ENCODE measurements around the gene BUB1B. TPM values are rescaled to one million over a fixed set of nuclear protein-coding genes. Genes with fewer than 3 reads are reported as not detected.

Gene BUB1B
- polyA plus RNA-seq, 4 donors: 1.1 to 15.6 (median 5.5) TPM

- H3K27me3 ChIP-seq (ENCODE audit: control insufficient read depth in 3 of 3, insufficient read depth in 3 of 3, low read length in 3 of 3): peaks cover 0 to 17% (median 0%) of the 10 kb centered on the region in 3 donors
- H3K27ac ChIP-seq (ENCODE audit: low read depth in 1 of 3, low read length in 2 of 3): no peak overlapping the region
- H3K4me1 ChIP-seq (ENCODE audit: control insufficient read depth in 3 of 3, insufficient read depth in 2 of 3, low read depth in 1 of 3, low read length in 2 of 3): peaks cover 0 to 16% (median 0%) of the 10 kb centered on the region in 3 donors
- DNase-seq (no peak), FAIRE-seq (no peak)
- peak overlapping the region in 1 of 3 donors; percentile 22 for H3K4me3 ChIP-seq (ENCODE audit: low read depth in 1 of 3, low read length in 3 of 3)
- H3K9me3 ChIP-seq (ENCODE audit: control insufficient read depth in 2 of 2, insufficient read depth in 1 of 2, low read depth in 1 of 2, low read length in 1 of 2): no peaks in the 10 kb centered on the region
- WGBS, 3 donors: 75 to 86% (median 81%) methylated on average over 19 of the region's 19 CpGs
- H3K36me3 ChIP-seq (ENCODE audit: control insufficient read depth in 3 of 3, insufficient read depth in 2 of 3, low read depth in 1 of 3, low read length in 3 of 3): no peaks in the 10 kb centered on the region
Measured at GRCh38 chr15:40239693-40240618, 79.1 kb downstream of the BUB1B start.

- H3K4me3 ChIP-seq (ENCODE audit: low read depth in 1 of 3, low read length in 3 of 3): no peak overlapping the region
Measured at GRCh38 chr15:40240619-40241221, 79.9 kb downstream of the BUB1B start.

GRCh38 chr15:40241269-40242212, 80.7 kb downstream of the BUB1B start:
- no peak for FAIRE-seq
- Histone ChIP-seq H3K27ac (ENCODE audit: low read depth in 1 of 3, low read length in 2 of 3) (no peak overlapping the region), H3K36me3 (ENCODE audit: control insufficient read depth in 3 of 3, insufficient read depth in 2 of 3, low read depth in 1 of 3, low read length in 3 of 3) (no peaks in the 10 kb centered on the region), H3K4me3 (ENCODE audit: low read depth in 1 of 3, low read length in 3 of 3) (no peak overlapping the region), H3K27me3 (ENCODE audit: control insufficient read depth in 3 of 3, insufficient read depth in 3 of 3, low read length in 3 of 3) (peaks cover 0 to 17% (median 0%) of the 10 kb centered on the region in 3 donors), H3K9me3 (ENCODE audit: control insufficient read depth in 2 of 2, insufficient read depth in 1 of 2, low read depth in 1 of 2, low read length in 1 of 2) (no peaks in the 10 kb centered on the region), H3K4me1 (ENCODE audit: control insufficient read depth in 3 of 3, insufficient read depth in 2 of 3, low read depth in 1 of 3, low read length in 2 of 3) (peaks cover 0 to 32% (median 0%) of the 10 kb centered on the region in 3 donors)
- WGBS, 3 donors: 89 to 90% (median 90%) methylated on average over 14 of the region's 14 CpGs
- DNase-seq: no peak

More at GRCh38 chr15:40240619-40241221, 79.9 kb downstream of the BUB1B start:
- Histone ChIP-seq H3K27me3 (ENCODE audit: control insufficient read depth in 3 of 3, insufficient read depth in 3 of 3, low read length in 3 of 3) (peaks cover 0 to 17% (median 0%) of the 10 kb centered on the region in 3 donors), H3K36me3 (ENCODE audit: control insufficient read depth in 3 of 3, insufficient read depth in 2 of 3, low read depth in 1 of 3, low read length in 3 of 3) (no peaks in the 10 kb centered on the region), H3K9me3 (ENCODE audit: control insufficient read depth in 2 of 2, insufficient read depth in 1 of 2, low read depth in 1 of 2, low read length in 1 of 2) (no peaks in the 10 kb centered on the region), H3K4me1 (ENCODE audit: control insufficient read depth in 3 of 3, insufficient read depth in 2 of 3, low read depth in 1 of 3, low read length in 2 of 3) (peaks cover 0 to 24% (median 0%) of the 10 kb centered on the region in 3 donors), H3K27ac (ENCODE audit: low read depth in 1 of 3, low read length in 2 of 3) (no peak overlapping the region)
- no peak for DNase-seq
- FAIRE-seq: no peak
- WGBS, 3 donors: 88 to 95% (median 92%) methylated on average over 10 of the region's 10 CpGs

GRCh38 chr15:40242213-40242599, 81.3 kb downstream of the BUB1B start:
- H3K27me3 ChIP-seq (ENCODE audit: control insufficient read depth in 3 of 3, insufficient read depth in 3 of 3, low read length in 3 of 3): peaks cover 0 to 17% (median 0%) of the 10 kb centered on the region in 3 donors
- WGBS, 3 donors: 89 to 94% (median 91%) methylated on average over 10 of the region's 10 CpGs
- no peak for DNase-seq

GRCh38 chr15:40242601-40243000, 81.7 kb downstream of the BUB1B start:
- H3K36me3 ChIP-seq (ENCODE audit: control insufficient read depth in 3 of 3, insufficient read depth in 2 of 3, low read depth in 1 of 3, low read length in 3 of 3): no peaks in the 10 kb centered on the region
- H3K4me3 ChIP-seq (ENCODE audit: low read depth in 1 of 3, low read length in 3 of 3): no peak overlapping the region
- H3K9me3 ChIP-seq (ENCODE audit: control insufficient read depth in 2 of 2, insufficient read depth in 1 of 2, low read depth in 1 of 2, low read length in 1 of 2): no peaks in the 10 kb centered on the region
- no peak for DNase-seq
- H3K4me1 ChIP-seq (ENCODE audit: control insufficient read depth in 3 of 3, insufficient read depth in 2 of 3, low read depth in 1 of 3, low read length in 2 of 3): peaks cover 0 to 37% (median 0%) of the 10 kb centered on the region in 3 donors
- no peak overlapping the region for H3K27ac ChIP-seq (ENCODE audit: low read depth in 1 of 3, low read length in 2 of 3)
- H3K27me3 ChIP-seq (ENCODE audit: control insufficient read depth in 3 of 3, insufficient read depth in 3 of 3, low read length in 3 of 3): peaks cover 0 to 17% (median 0%) of the 10 kb centered on the region in 3 donors
- no peak for FAIRE-seq
- WGBS, 3 donors: 91 to 96% (median 93%) methylated on average over 5 of the region's 5 CpGs

More at GRCh38 chr15:40242213-40242599, 81.3 kb downstream of the BUB1B start:
- Histone ChIP-seq H3K4me1 (ENCODE audit: control insufficient read depth in 3 of 3, insufficient read depth in 2 of 3, low read depth in 1 of 3, low read length in 2 of 3) (peaks cover 0 to 37% (median 0%) of the 10 kb centered on the region in 3 donors), H3K4me3 (ENCODE audit: low read depth in 1 of 3, low read length in 3 of 3) (no peak overlapping the region), H3K9me3 (ENCODE audit: control insufficient read depth in 2 of 2, insufficient read depth in 1 of 2, low read depth in 1 of 2, low read length in 1 of 2) (no peaks in the 10 kb centered on the region), H3K36me3 (ENCODE audit: control insufficient read depth in 3 of 3, insufficient read depth in 2 of 3, low read depth in 1 of 3, low read length in 3 of 3) (no peaks in the 10 kb centered on the region), H3K27ac (ENCODE audit: low read depth in 1 of 3, low read length in 2 of 3) (no peak overlapping the region)
- no peak for FAIRE-seq

- H3K36me3 ChIP-seq (ENCODE audit: control insufficient read depth in 3 of 3, insufficient read depth in 2 of 3, low read depth in 1 of 3, low read length in 3 of 3): no peaks in the 10 kb centered on the region
- peaks cover 0 to 36% (median 0%) of the 10 kb centered on the region in 3 donors for H3K4me1 ChIP-seq (ENCODE audit: control insufficient read depth in 3 of 3, insufficient read depth in 2 of 3, low read depth in 1 of 3, low read length in 2 of 3)
- H3K27ac ChIP-seq (ENCODE audit: low read depth in 1 of 3, low read length in 2 of 3): no peak overlapping the region
- no peak overlapping the region for H3K4me3 ChIP-seq (ENCODE audit: low read depth in 1 of 3, low read length in 3 of 3)
- 77 to 81% (median 81%) methylated on average over 9 of the region's 9 CpGs for WGBS, 3 donors
- no peaks in the 10 kb centered on the region for H3K9me3 ChIP-seq (ENCODE audit: control insufficient read depth in 2 of 2, insufficient read depth in 1 of 2, low read depth in 1 of 2, low read length in 1 of 2)
- no peak for DNase-seq
- FAIRE-seq: no peak
- peaks cover 0 to 13% (median 0%) of the 10 kb centered on the region in 3 donors for H3K27me3 ChIP-seq (ENCODE audit: control insufficient read depth in 3 of 3, insufficient read depth in 3 of 3, low read length in 3 of 3)
Measured at GRCh38 chr15:40243126-40243810, 82.4 kb downstream of the BUB1B start.

- Histone ChIP-seq H3K9me3 (ENCODE audit: control insufficient read depth in 2 of 2, insufficient read depth in 1 of 2, low read depth in 1 of 2, low read length in 1 of 2) (no peaks in the 10 kb centered on the region), H3K4me3 (ENCODE audit: low read depth in 1 of 3, low read length in 3 of 3) (no peak overlapping the region), H3K4me1 (ENCODE audit: control insufficient read depth in 3 of 3, insufficient read depth in 2 of 3, low read depth in 1 of 3, low read length in 2 of 3) (peaks cover 0 to 24% (median 0%) of the 10 kb centered on the region in 3 donors), H3K27ac (ENCODE audit: low read depth in 1 of 3, low read length in 2 of 3) (peak overlapping the region in 1 of 3 donors; percentile 60), H3K36me3 (ENCODE audit: control insufficient read depth in 3 of 3, insufficient read depth in 2 of 3, low read depth in 1 of 3, low read length in 3 of 3) (no peaks in the 10 kb centered on the region), H3K27me3 (ENCODE audit: control insufficient read depth in 3 of 3, insufficient read depth in 3 of 3, low read length in 3 of 3) (no peaks in the 10 kb centered on the region)
- DNase-seq: peak; percentile 5 to 77
- WGBS, 3 donors: 64 to 68% (median 67%) methylated on average over 5 of the region's 5 CpGs
- FAIRE-seq: no peak
Measured at GRCh38 chr15:40244961-40245523, 84.2 kb downstream of the BUB1B start.

Data from small intestine (tissue), 7 donors.